Activated T-cell treated with anti-CD3 and anti-CD28 coated beads, Interleukin-2, amount 50 U/mL, for 4 hours (primary cell): ENCODE measurements around the gene IL17REL. TPM values are rescaled to one million over a fixed set of nuclear protein-coding genes. Genes with fewer than 3 reads are reported as not detected.

Source experiments
- ATAC-seq, 2 donors: fragments of 200-7000 bp; cut with Tn5 transposase; one replicate each; pipeline ENCODE4 v1.10.0; 2021
- DNase-seq: peaks from one replicate; pipeline ENCODE4 v3.0.0-alpha.2; 2020
- H3K27me3 Mint-ChIP-seq: one replicate; pipeline ENCODE4 v1.8.0; 2021; ENCODE audit warnings: low read depth, mixed read lengths
- H3K36me3 Mint-ChIP-seq: one replicate; pipeline ENCODE4 v1.8.0; 2022; ENCODE audit warnings: mixed read lengths; ENCODE audit not compliant: insufficient read depth
- H3K4me1 Mint-ChIP-seq: one replicate; pipeline ENCODE4 v1.8.0; 2021; ENCODE audit warnings: low read depth, mixed read lengths
- H3K4me3 Mint-ChIP-seq: one replicate; pipeline ENCODE4 v1.8.0; 2021; ENCODE audit warnings: mild to moderate bottlenecking, moderate library complexity, mixed read lengths
- H3K9me3 Mint-ChIP-seq: one replicate; pipeline ENCODE4 v1.8.0; 2021; ENCODE audit warnings: mixed read lengths
- total RNA-seq, 3 donors: library from RNA; stranded (reverse); gene quantifications; one replicate each; pipeline ENCODE4 v1.2.1, GENCODE V29; 2021

IL17REL gene
- total RNA-seq, 3 donors from 2014 or later = 0.08 to 0.24 (median 0.13) TPM

- peaks cover 11% of the 10 kb centered on the region for H3K36me3 Mint-ChIP-seq
- peaks cover 12% of the 10 kb centered on the region for H3K9me3 Mint-ChIP-seq
- H3K4me3 Mint-ChIP-seq = peak overlapping the region; percentile 27
- ATAC-seq (peak in 1 of 2 donors; percentile 6), DNase-seq (no peak)
- H3K4me1 Mint-ChIP-seq = peaks cover 42% of the 10 kb centered on the region
- peaks cover 8% of the 10 kb centered on the region for H3K27me3 Mint-ChIP-seq
Measured at GRCh38 chr22:49979587-49980264, 32.8 kb downstream of the IL17REL start.

- ATAC-seq = no peak
- no peak for DNase-seq
- H3K9me3 Mint-ChIP-seq = peaks cover 12% of the 10 kb centered on the region
- peaks cover 11% of the 10 kb centered on the region for H3K36me3 Mint-ChIP-seq
- H3K4me1 Mint-ChIP-seq = peaks cover 36% of the 10 kb centered on the region
- H3K4me3 Mint-ChIP-seq = no peak overlapping the region
- peaks cover 2% of the 10 kb centered on the region for H3K27me3 Mint-ChIP-seq
Measured at GRCh38 chr22:49977578-49977977, 35.0 kb downstream of the IL17REL start.

- H3K4me1 Mint-ChIP-seq = peaks cover 36% of the 10 kb centered on the region
- H3K36me3 Mint-ChIP-seq = peaks cover 11% of the 10 kb centered on the region
- peaks cover 12% of the 10 kb centered on the region for H3K9me3 Mint-ChIP-seq
- H3K4me3 Mint-ChIP-seq = peak overlapping the region; percentile 43
- ATAC-seq (peak; percentile 74 to 75), DNase-seq (peak; percentile 65)
- no peaks in the 10 kb centered on the region for H3K27me3 Mint-ChIP-seq
Measured at GRCh38 chr22:49976439-49977175, 36.0 kb downstream of the IL17REL start.

GRCh38 chr22:49975543-49976389, 36.8 kb downstream of the IL17REL start:
- ATAC-seq (peak; percentile 28 to 45), DNase-seq (peak; percentile 43)
- peak overlapping the region; percentile 43 for H3K4me3 Mint-ChIP-seq
- H3K9me3 Mint-ChIP-seq = peaks cover 12% of the 10 kb centered on the region
- H3K4me1 Mint-ChIP-seq = peaks cover 40% of the 10 kb centered on the region
- H3K36me3 Mint-ChIP-seq = peaks cover 11% of the 10 kb centered on the region
- no peaks in the 10 kb centered on the region for H3K27me3 Mint-ChIP-seq

- H3K36me3 Mint-ChIP-seq = peaks cover 5% of the 10 kb centered on the region
- no peaks in the 10 kb centered on the region for H3K27me3 Mint-ChIP-seq
- H3K9me3 Mint-ChIP-seq = peaks cover 3% of the 10 kb centered on the region
- no peak for ATAC-seq
- DNase-seq = no peak
- H3K4me1 Mint-ChIP-seq = peaks cover 39% of the 10 kb centered on the region
- no peak overlapping the region for H3K4me3 Mint-ChIP-seq
Measured at GRCh38 chr22:49973018-49973961, 39.3 kb downstream of the IL17REL start.

GRCh38 chr22:49972163-49973017, 40.2 kb downstream of the IL17REL start:
- peaks cover 38% of the 10 kb centered on the region for H3K4me1 Mint-ChIP-seq
- H3K9me3 Mint-ChIP-seq = peaks cover 3% of the 10 kb centered on the region
- no peaks in the 10 kb centered on the region for H3K27me3 Mint-ChIP-seq
- DNase-seq (peak; percentile 31), ATAC-seq (no peak)
- no peak overlapping the region for H3K4me3 Mint-ChIP-seq
- peaks cover 5% of the 10 kb centered on the region for H3K36me3 Mint-ChIP-seq

GRCh38 chr22:49971232-49972162, 41.1 kb downstream of the IL17REL start:
- peak; percentile 64 to 66 for ATAC-seq
- no peaks in the 10 kb centered on the region for H3K9me3 Mint-ChIP-seq
- DNase-seq = peak; percentile 78
- peaks cover 35% of the 10 kb centered on the region for H3K4me1 Mint-ChIP-seq
- peak overlapping the region; percentile 84 for H3K4me3 Mint-ChIP-seq
- H3K36me3 Mint-ChIP-seq = peaks cover under 1% of the 10 kb centered on the region
- no peaks in the 10 kb centered on the region for H3K27me3 Mint-ChIP-seq

GRCh38 chr22:49970528-49971231, 41.9 kb downstream of the IL17REL start:
- peaks cover 33% of the 10 kb centered on the region for H3K4me1 Mint-ChIP-seq
- no peaks in the 10 kb centered on the region for H3K27me3 Mint-ChIP-seq
- peak; percentile 88 to 89 for ATAC-seq
- H3K4me3 Mint-ChIP-seq = peak overlapping the region; percentile 84
- H3K36me3 Mint-ChIP-seq = no peaks in the 10 kb centered on the region
- no peaks in the 10 kb centered on the region for H3K9me3 Mint-ChIP-seq
- peak; percentile 97 for DNase-seq

GRCh38 chr22:49969751-49970527, 42.6 kb downstream of the IL17REL start:
- Mint-ChIP-seq H3K36me3 (no peaks in the 10 kb centered on the region), H3K9me3 (no peaks in the 10 kb centered on the region), H3K27me3 (no peaks in the 10 kb centered on the region), H3K4me3 (peak overlapping the region; percentile 84), H3K4me1 (peaks cover 30% of the 10 kb centered on the region)
- no peak for DNase-seq
- ATAC-seq = peak in 1 of 2 donors; percentile 1

- Mint-ChIP-seq H3K9me3 (no peaks in the 10 kb centered on the region), H3K27me3 (no peaks in the 10 kb centered on the region), H3K4me3 (no peak overlapping the region), H3K4me1 (peaks cover 35% of the 10 kb centered on the region), H3K36me3 (peaks cover 3% of the 10 kb centered on the region)
- DNase-seq (no peak), ATAC-seq (no peak)
Measured at GRCh38 chr22:49968831-49969661, 43.5 kb downstream of the IL17REL start.
